ENCODE measurements around the gene SYTL2. TPM values are rescaled to one million over a fixed set of nuclear protein-coding genes. Genes with fewer than 3 reads are reported as not detected.

SYTL2 gene
- total RNA-seq, 1 experiment from 2014 or later: 5.2 TPM

DNA sequence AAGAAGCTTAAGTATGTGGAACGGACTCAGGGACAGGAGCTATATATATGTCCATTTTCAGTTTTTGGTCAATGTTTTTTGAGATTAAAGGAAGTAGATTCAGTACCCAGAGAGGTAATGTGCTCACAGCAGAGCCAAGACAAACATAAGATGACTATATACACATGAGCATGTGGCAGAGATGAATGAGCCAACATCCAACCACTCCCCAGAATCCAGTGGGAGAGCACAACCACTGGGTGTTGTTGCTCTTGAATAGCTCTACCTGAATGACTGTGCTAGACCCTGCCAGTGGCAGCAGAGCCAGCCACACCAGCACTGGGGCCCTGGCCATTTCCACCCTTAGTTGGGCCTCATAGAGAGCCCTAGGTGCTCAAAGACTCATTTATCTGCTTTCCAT, 10.7 kb upstream of the SYTL2 start:
- no peaks in the 10 kb centered on the region for H3K9me3 Mint-ChIP-seq
- Histone ChIP-seq H3K4ac (ENCODE audit: low read depth, low read length) (no peak overlapping the region), H3K14ac (ENCODE audit: insufficient read depth, low read length) (no peak overlapping the region), H4K20me1 (ENCODE audit: control insufficient read depth, insufficient read depth, insufficient read length) (no peaks in the 10 kb centered on the region), H2AFZ (ENCODE audit: low read length) (no peak overlapping the region), H2BK12ac (ENCODE audit: insufficient read length, low read depth, low read length) (no peak overlapping the region), H2BK20ac (ENCODE audit: low read depth, low read length, poor library complexity, severe bottlenecking) (no peak overlapping the region), H3K9ac (ENCODE audit: extremely low read depth, insufficient read length, low read length) (no peak overlapping the region), H3T11ph (ENCODE audit: low read length) (no peak overlapping the region), H2BK5ac (ENCODE audit: insufficient read length, low read length) (no peak overlapping the region), H3K56ac (ENCODE audit: insufficient read length, low read depth, low read length) (no peak overlapping the region), H2BK15ac (ENCODE audit: low read depth, low read length) (no peak overlapping the region), H3K9me3 (ENCODE audit: control insufficient read depth, low read depth, low read length) (no peaks in the 10 kb centered on the region), H4K5ac (ENCODE audit: insufficient read length, low read depth, low read length) (no peak overlapping the region), H4K91ac (ENCODE audit: insufficient read length, low read depth, low read length) (no peak overlapping the region), H2BK120ac (ENCODE audit: low read depth, low read length, poor library complexity, severe bottlenecking) (no peak overlapping the region), H3K23me2 (ENCODE audit: insufficient read length, low read depth, low read length, poor library complexity, severe bottlenecking) (no peaks in the 10 kb centered on the region), H3K79me1 (ENCODE audit: insufficient read depth, low read depth, low read length, poor library complexity, severe bottlenecking) (no peaks in the 10 kb centered on the region), H3K27me3 (ENCODE audit: insufficient read depth, low read length) (no peaks in the 10 kb centered on the region), H3K79me2 (ENCODE audit: insufficient read depth, low read length) (no peaks in the 10 kb centered on the region), H3K23ac (ENCODE audit: insufficient read length, low read depth, low read length) (no peak overlapping the region), H4K8ac (replicated peaks; ENCODE audit: insufficient read length, low read depth, low read length) (no peak overlapping the region), H3K18ac (ENCODE audit: insufficient read length, low read depth, low read length) (no peak overlapping the region), H3K27ac (ENCODE audit: insufficient read length, low read depth, low read length) (no peak overlapping the region), H3K4me2 (ENCODE audit: insufficient read depth, insufficient read length, low read length) (no peak overlapping the region), H2AK5ac (ENCODE audit: insufficient read length, low read length) (no peak overlapping the region), H3K4me1 (ENCODE audit: insufficient read depth, low read length) (no peaks in the 10 kb centered on the region)
- TF ChIP-seq, protein P1, sequence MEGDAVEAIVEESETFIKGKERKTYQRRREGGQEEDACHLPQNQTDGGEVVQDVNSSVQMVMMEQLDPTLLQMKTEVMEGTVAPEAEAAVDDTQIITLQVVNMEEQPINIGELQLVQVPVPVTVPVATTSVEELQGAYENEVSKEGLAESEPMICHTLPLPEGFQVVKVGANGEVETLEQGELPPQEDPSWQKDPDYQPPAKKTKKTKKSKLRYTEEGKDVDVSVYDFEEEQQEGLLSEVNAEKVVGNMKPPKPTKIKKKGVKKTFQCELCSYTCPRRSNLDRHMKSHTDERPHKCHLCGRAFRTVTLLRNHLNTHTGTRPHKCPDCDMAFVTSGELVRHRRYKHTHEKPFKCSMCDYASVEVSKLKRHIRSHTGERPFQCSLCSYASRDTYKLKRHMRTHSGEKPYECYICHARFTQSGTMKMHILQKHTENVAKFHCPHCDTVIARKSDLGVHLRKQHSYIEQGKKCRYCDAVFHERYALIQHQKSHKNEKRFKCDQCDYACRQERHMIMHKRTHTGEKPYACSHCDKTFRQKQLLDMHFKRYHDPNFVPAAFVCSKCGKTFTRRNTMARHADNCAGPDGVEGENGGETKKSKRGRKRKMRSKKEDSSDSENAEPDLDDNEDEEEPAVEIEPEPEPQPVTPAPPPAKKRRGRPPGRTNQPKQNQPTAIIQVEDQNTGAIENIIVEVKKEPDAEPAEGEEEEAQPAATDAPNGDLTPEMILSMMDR (conservative IDR thresholded peaks at IDR 0.05): no peak
- no peak overlapping the region for H3K27ac Mint-ChIP-seq
- H3K4me3 Mint-ChIP-seq: no peak overlapping the region
- no peaks in the 10 kb centered on the region for H3K4me1 Mint-ChIP-seq
- WGBS (ENCODE audit: extremely low coverage, insufficient read length, low lambda C conversion rate): no CpG with 5 or more reads among the region's 1 CpG
- H3K36me3 Mint-ChIP-seq (ENCODE audit: insufficient read depth in 1 of 3, low read depth in 3 of 3): no peaks in the 10 kb centered on the region
- no peak for DNase-seq
- no peaks in the 10 kb centered on the region; the same call in 1 of the 2 replicates for H3K27me3 Mint-ChIP-seq (ENCODE audit: low read depth)
